AG09319 (cell line): ENCODE results near the gene PRKG1.

Experiments used
- DNase-seq: peaks from one replicate; pipeline ENCODE4 v3.0.0-alpha.2; 2010; ENCODE audit warnings: low read depth; ENCODE audit errors: extremely low read depth
- CTCF ChIP-seq: IDR thresholded peaks from 2 replicates; pipeline ENCODE4 v1.5.1; 2011; ENCODE audit warnings: low read depth, mild to moderate bottlenecking, inconsistent platforms, low read length, moderate library complexity

The PRKG1 gene

GRCh38 chr10:51699475-51700227, 625.4 kb downstream of the PRKG1 start, which contains the start of gene CSTF2T:
Gene CSTF2T, minus strand, starts transcription at chr10:51699595. Its CDS starts 46 bp downstream, at chr10:51699549.
- TF ChIP-seq CTCF, result no peak

GRCh38 chr10:51700228-51700817, 626.0 kb downstream of the PRKG1 start:
- TF ChIP-seq CTCF, result no peak
- DNase-seq, result no peak

More at GRCh38 chr10:51699475-51700227, 625.4 kb downstream of the PRKG1 start, which contains the start of gene CSTF2T:
- peak; percentile 84 for DNase-seq

GRCh38 chr10:51705774-51706173, 631.5 kb downstream of the PRKG1 start:
- DNase-seq, result no peak
- TF ChIP-seq CTCF, result no peak

- DNase-seq, result peak; percentile 92
- no peak for TF ChIP-seq CTCF
Measured at GRCh38 chr10:51706225-51706624, 631.9 kb downstream of the PRKG1 start.

- no peak for DNase-seq
- no peak for TF ChIP-seq CTCF
Measured at GRCh38 chr10:51707392-51707791, 633.1 kb downstream of the PRKG1 start.

GRCh38 chr10:51707821-51708424, 633.6 kb downstream of the PRKG1 start:
- TF ChIP-seq CTCF, result no peak
- no peak for DNase-seq

GRCh38 chr10:51708609-51709008, 634.3 kb downstream of the PRKG1 start:
- no peak for DNase-seq
- TF ChIP-seq CTCF, result no peak
